ENCODE results near the gene GSG1L.

The GSG1L gene

DNA sequence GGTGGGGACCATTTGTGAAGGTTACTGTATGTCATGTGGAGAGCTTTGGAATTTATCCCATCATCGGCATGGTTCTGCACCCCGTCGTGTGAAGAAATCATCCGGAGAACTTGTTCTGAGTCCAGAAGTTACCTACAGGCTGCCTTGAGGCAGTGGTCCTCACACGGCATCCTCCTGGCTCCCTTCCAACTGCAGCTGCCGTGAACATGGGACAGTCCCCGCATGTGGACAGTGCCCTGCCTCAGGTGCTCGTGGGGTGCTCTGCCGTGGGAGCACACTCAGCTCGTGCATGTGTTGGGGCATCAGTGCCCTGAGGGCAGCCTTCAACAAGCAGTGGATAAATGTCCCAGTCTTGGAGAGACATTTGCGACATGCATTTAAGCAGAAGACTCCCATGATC lies 324.9 kb downstream of the GSG1L start:
- no peak overlapping the region for H3K27ac ChIP-seq
- TF ChIP-seq ZFX (IDR thresholded peaks at IDR 0.05): no peak
- TF ChIP-seq, protein P1, sequence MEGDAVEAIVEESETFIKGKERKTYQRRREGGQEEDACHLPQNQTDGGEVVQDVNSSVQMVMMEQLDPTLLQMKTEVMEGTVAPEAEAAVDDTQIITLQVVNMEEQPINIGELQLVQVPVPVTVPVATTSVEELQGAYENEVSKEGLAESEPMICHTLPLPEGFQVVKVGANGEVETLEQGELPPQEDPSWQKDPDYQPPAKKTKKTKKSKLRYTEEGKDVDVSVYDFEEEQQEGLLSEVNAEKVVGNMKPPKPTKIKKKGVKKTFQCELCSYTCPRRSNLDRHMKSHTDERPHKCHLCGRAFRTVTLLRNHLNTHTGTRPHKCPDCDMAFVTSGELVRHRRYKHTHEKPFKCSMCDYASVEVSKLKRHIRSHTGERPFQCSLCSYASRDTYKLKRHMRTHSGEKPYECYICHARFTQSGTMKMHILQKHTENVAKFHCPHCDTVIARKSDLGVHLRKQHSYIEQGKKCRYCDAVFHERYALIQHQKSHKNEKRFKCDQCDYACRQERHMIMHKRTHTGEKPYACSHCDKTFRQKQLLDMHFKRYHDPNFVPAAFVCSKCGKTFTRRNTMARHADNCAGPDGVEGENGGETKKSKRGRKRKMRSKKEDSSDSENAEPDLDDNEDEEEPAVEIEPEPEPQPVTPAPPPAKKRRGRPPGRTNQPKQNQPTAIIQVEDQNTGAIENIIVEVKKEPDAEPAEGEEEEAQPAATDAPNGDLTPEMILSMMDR (conservative IDR thresholded peaks at IDR 0.05): no peak

Data from C4-2B (cell line).